Activated CD8-positive, alpha-beta memory T cell treated with anti-CD3 and anti-CD28 coated beads, Interleukin-2, amount 10 ng/mL, durations not matched to agents 7 days and 5 days (primary cell): Measurements from ENCODE around the gene KIF26B. TPM values are rescaled to one million over a fixed set of nuclear protein-coding genes. Genes with fewer than 3 reads are reported as not detected.

ENCODE experiments used
- ATAC-seq: fragments of 150-1000 bp; cut with Tn5 transposase; one replicate; pipeline ENCODE4 v1.10.0; 2021; ENCODE audit warnings: moderate library complexity
- CTCF ChIA-PET: fragments of 350-600 bp; sonication (Branson Sonifier 250); formaldehyde crosslinking; loops from one replicate; lab custom pipeline; 2021; ENCODE audit warnings: antibody characterized with exemption; lab: Charles Lee
- DNase-seq: peaks from one replicate; pipeline ENCODE4 v3.0.0-alpha.2; 2020
- H3K27ac Mint-ChIP-seq: one replicate; pipeline ENCODE4 v1.8.0; 2021; ENCODE audit warnings: mild to moderate bottlenecking, mixed read lengths
- H3K27me3 Mint-ChIP-seq: one replicate; pipeline ENCODE4 v1.8.0; 2021; ENCODE audit warnings: mixed read lengths
- H3K36me3 Mint-ChIP-seq: one replicate; pipeline ENCODE4 v1.8.0; 2021; ENCODE audit warnings: mild to moderate bottlenecking, mixed read lengths
- H3K4me1 Mint-ChIP-seq: one replicate; pipeline ENCODE4 v1.8.0; 2021; ENCODE audit warnings: mixed read lengths
- H3K4me3 Mint-ChIP-seq: one replicate; pipeline ENCODE4 v1.8.0; 2021; ENCODE audit warnings: mild to moderate bottlenecking, moderate library complexity, mixed read lengths
- H3K9me3 Mint-ChIP-seq: one replicate; pipeline ENCODE4 v1.8.0; 2022; ENCODE audit warnings: low read depth, mixed read lengths
- total RNA-seq, 2 experiments: library from RNA; stranded (reverse); gene quantifications; one replicate each; pipeline ENCODE4 v1.2.3, GENCODE V29; 2021

The KIF26B gene
- total RNA-seq, 2 experiments from 2014 or later: 0.28 TPM; not detected in 1

- no peaks in the 10 kb centered on the region for H3K36me3 Mint-ChIP-seq
- H3K4me1 Mint-ChIP-seq: no peaks in the 10 kb centered on the region
- no peaks in the 10 kb centered on the region for H3K27me3 Mint-ChIP-seq
- no peak overlapping the region for H3K27ac Mint-ChIP-seq
- H3K9me3 Mint-ChIP-seq: peaks cover 11% of the 10 kb centered on the region
- CTCF ChIA-PET: no interaction called here
- no peak for DNase-seq
- H3K4me3 Mint-ChIP-seq: no peak overlapping the region
- ATAC-seq: no peak
Observed at GRCh38 chr1:245211035-245211749, 56.4 kb downstream of the KIF26B start.

- DNase-seq (no peak), ATAC-seq (no peak)
- Mint-ChIP-seq H3K27me3 (no peaks in the 10 kb centered on the region), H3K27ac (no peak overlapping the region), H3K36me3 (no peaks in the 10 kb centered on the region), H3K9me3 (peaks cover 8% of the 10 kb centered on the region), H3K4me1 (no peaks in the 10 kb centered on the region), H3K4me3 (no peak overlapping the region)
- CTCF ChIA-PET: no interaction called here
Observed at GRCh38 chr1:245211761-245212160, 57.0 kb downstream of the KIF26B start.

- no peak overlapping the region for H3K27ac Mint-ChIP-seq
- ATAC-seq (no peak), DNase-seq (no peak)
- H3K36me3 Mint-ChIP-seq: no peaks in the 10 kb centered on the region
- no peak overlapping the region for H3K4me3 Mint-ChIP-seq
- no peaks in the 10 kb centered on the region for H3K4me1 Mint-ChIP-seq
- peaks cover 3% of the 10 kb centered on the region for H3K9me3 Mint-ChIP-seq
- H3K27me3 Mint-ChIP-seq: no peaks in the 10 kb centered on the region
- CTCF ChIA-PET: no interaction called here
Observed at GRCh38 chr1:245212221-245212710, 57.5 kb downstream of the KIF26B start.

- no peaks in the 10 kb centered on the region for H3K36me3 Mint-ChIP-seq
- ATAC-seq (no peak), DNase-seq (no peak)
- no peaks in the 10 kb centered on the region for H3K27me3 Mint-ChIP-seq
- H3K9me3 Mint-ChIP-seq: no peaks in the 10 kb centered on the region
- H3K4me3 Mint-ChIP-seq: no peak overlapping the region
- CTCF ChIA-PET: no interaction called here
- H3K27ac Mint-ChIP-seq: no peak overlapping the region
- H3K4me1 Mint-ChIP-seq: no peaks in the 10 kb centered on the region
Observed at GRCh38 chr1:245213066-245213831, 58.5 kb downstream of the KIF26B start.

GRCh38 chr1:245215071-245215470 is 60.3 kb downstream of the KIF26B start:
- CTCF ChIA-PET: no interaction called here
- Mint-ChIP-seq H3K9me3 (no peaks in the 10 kb centered on the region), H3K27ac (no peak overlapping the region), H3K4me1 (no peaks in the 10 kb centered on the region), H3K36me3 (no peaks in the 10 kb centered on the region), H3K4me3 (no peak overlapping the region), H3K27me3 (no peaks in the 10 kb centered on the region)
- DNase-seq (no peak), ATAC-seq (no peak)

- H3K27ac Mint-ChIP-seq: no peak overlapping the region
- DNase-seq (no peak), ATAC-seq (no peak)
- no peaks in the 10 kb centered on the region for H3K4me1 Mint-ChIP-seq
- CTCF ChIA-PET: no interaction called here
- H3K9me3 Mint-ChIP-seq: no peaks in the 10 kb centered on the region
- no peaks in the 10 kb centered on the region for H3K27me3 Mint-ChIP-seq
- no peak overlapping the region for H3K4me3 Mint-ChIP-seq
- no peaks in the 10 kb centered on the region for H3K36me3 Mint-ChIP-seq
Observed at GRCh38 chr1:245216366-245217115, 61.8 kb downstream of the KIF26B start.

GRCh38 chr1:245217853-245218608 is 63.2 kb downstream of the KIF26B start:
- DNase-seq: no peak
- Mint-ChIP-seq H3K9me3 (no peaks in the 10 kb centered on the region), H3K27me3 (no peaks in the 10 kb centered on the region), H3K36me3 (no peaks in the 10 kb centered on the region), H3K27ac (no peak overlapping the region), H3K4me3 (no peak overlapping the region), H3K4me1 (no peaks in the 10 kb centered on the region)
- CTCF ChIA-PET: no interaction called here
- ATAC-seq: no peak

- no peaks in the 10 kb centered on the region for H3K9me3 Mint-ChIP-seq
- H3K36me3 Mint-ChIP-seq: no peaks in the 10 kb centered on the region
- ATAC-seq (no peak), DNase-seq (no peak)
- no peak overlapping the region for H3K4me3 Mint-ChIP-seq
- H3K4me1 Mint-ChIP-seq: no peaks in the 10 kb centered on the region
- H3K27ac Mint-ChIP-seq: no peak overlapping the region
- no peaks in the 10 kb centered on the region for H3K27me3 Mint-ChIP-seq
- CTCF ChIA-PET: interaction anchor here (0.5 kb wide), 1 partner anchor 1430 kb away, joined by 3 read pairs; no protein-coding TSS in a partner anchor
Observed at GRCh38 chr1:245220381-245220985, 65.7 kb downstream of the KIF26B start.

- H3K27me3 Mint-ChIP-seq: no peaks in the 10 kb centered on the region
- CTCF ChIA-PET: interaction anchor here (0.6 kb wide), 1 partner anchor 983 kb away, joined by 3 read pairs; no protein-coding TSS in a partner anchor
- DNase-seq: no peak
- no peaks in the 10 kb centered on the region for H3K36me3 Mint-ChIP-seq
- no peaks in the 10 kb centered on the region for H3K4me1 Mint-ChIP-seq
- H3K4me3 Mint-ChIP-seq: no peak overlapping the region
- H3K9me3 Mint-ChIP-seq: no peaks in the 10 kb centered on the region
- no peak overlapping the region for H3K27ac Mint-ChIP-seq
- ATAC-seq: no peak
Observed at GRCh38 chr1:245221805-245222204, 67.0 kb downstream of the KIF26B start.

GRCh38 chr1:245222931-245223595 is 68.3 kb downstream of the KIF26B start:
- Mint-ChIP-seq H3K9me3 (no peaks in the 10 kb centered on the region), H3K4me3 (no peak overlapping the region), H3K36me3 (no peaks in the 10 kb centered on the region), H3K27me3 (no peaks in the 10 kb centered on the region), H3K4me1 (no peaks in the 10 kb centered on the region), H3K27ac (no peak overlapping the region)
- no peak for DNase-seq
- no peak for ATAC-seq
- CTCF ChIA-PET: no interaction called here

GRCh38 chr1:245225322-245226202 is 70.8 kb downstream of the KIF26B start:
- Mint-ChIP-seq H3K27me3 (no peaks in the 10 kb centered on the region), H3K27ac (no peak overlapping the region), H3K4me3 (no peak overlapping the region), H3K9me3 (no peaks in the 10 kb centered on the region), H3K36me3 (no peaks in the 10 kb centered on the region), H3K4me1 (no peaks in the 10 kb centered on the region)
- ATAC-seq (no peak), DNase-seq (no peak)
- CTCF ChIA-PET: no interaction called here

- CTCF ChIA-PET: no interaction called here
- DNase-seq (no peak), ATAC-seq (no peak)
- Mint-ChIP-seq H3K27me3 (no peaks in the 10 kb centered on the region), H3K4me1 (no peaks in the 10 kb centered on the region), H3K9me3 (no peaks in the 10 kb centered on the region), H3K4me3 (no peak overlapping the region), H3K36me3 (no peaks in the 10 kb centered on the region), H3K27ac (no peak overlapping the region)
Observed at GRCh38 chr1:245226203-245226499, 71.4 kb downstream of the KIF26B start.
